Loucy (cell line): ENCODE data around the gene ANP32E.

ENCODE experiments used
- H2AFZ ChIP-seq: fragments of 200-600 bp; sonication (generic); 2 replicates; pipeline ENCODE4 v1.6.0; 2016; ENCODE audit warnings: antibody characterized with exemption, mild to moderate bottlenecking, low read length, moderate library complexity
- H3F3A ChIP-seq: fragments of 200-600 bp; 2 replicates; pipeline ENCODE4 v1.6.0; 2016; ENCODE audit warnings: antibody characterized with exemption, low read depth, mild to moderate bottlenecking
- H3K27me3 ChIP-seq: fragments of 200-600 bp; sonication (generic); 2 replicates; pipeline ENCODE4 v1.6.1; 2014; ENCODE audit warnings: low read length, mild to moderate bottlenecking; ENCODE audit not compliant: insufficient read depth, poor library complexity, severe bottlenecking
- H3K36me3 ChIP-seq: fragments of 200-600 bp; sonication (generic); 2 replicates; pipeline ENCODE4 v1.6.1; 2016; ENCODE audit warnings: low read length; ENCODE audit not compliant: insufficient read depth
- H3K4me1 ChIP-seq: fragments of 200-600 bp; sonication (generic); 2 replicates; pipeline ENCODE4 v1.5.1; 2014; ENCODE audit warnings: low read length, mild to moderate bottlenecking; ENCODE audit not compliant: insufficient read depth, poor library complexity, severe bottlenecking
- H3K4me2 ChIP-seq: fragments of 200-600 bp; sonication (generic); 2 replicates; pipeline ENCODE4 v1.6.0; 2014; ENCODE audit warnings: antibody characterized with exemption, low read length, low read depth, mild to moderate bottlenecking; ENCODE audit not compliant: poor library complexity, severe bottlenecking
- H3K4me3 ChIP-seq: fragments of 200-600 bp; sonication (generic); 2 replicates; pipeline ENCODE4 v1.5.1; 2014; ENCODE audit warnings: low read length, mild to moderate bottlenecking, mixed read lengths; ENCODE audit not compliant: poor library complexity, severe bottlenecking
- H3K79me2 ChIP-seq: fragments of 200-600 bp; sonication (generic); 2 replicates; pipeline ENCODE4 v1.6.1; 2014; ENCODE audit warnings: low read length; ENCODE audit not compliant: insufficient read depth
- H3K9ac ChIP-seq: fragments of 200-600 bp; sonication (generic); 2 replicates; pipeline ENCODE4 v1.6.0; 2014; ENCODE audit warnings: mild to moderate bottlenecking, low read depth, low read length, moderate library complexity; ENCODE audit not compliant: poor library complexity, severe bottlenecking
- H3K9me2 ChIP-seq: fragments of 200-600 bp; sonication (generic); replicated peaks from 2 replicates; pipeline ENCODE4 v1.6.1; 2016; ENCODE audit warnings: low read depth, low read length, mixed read lengths
- H3K9me3 ChIP-seq: fragments of 200-600 bp; sonication (generic); 2 replicates; pipeline ENCODE4 v1.6.1; 2014; ENCODE audit warnings: mild to moderate bottlenecking, antibody characterized with exemption, low read length, low read depth; ENCODE audit not compliant: insufficient read depth
- H4K20me1 ChIP-seq: fragments of 200-600 bp; sonication (generic); 2 replicates; pipeline ENCODE4 v1.6.0; 2014; ENCODE audit warnings: antibody characterized with exemption, low read length, mild to moderate bottlenecking; ENCODE audit not compliant: insufficient read depth, poor library complexity, severe bottlenecking
- CTCF ChIP-seq: fragments of 200-600 bp; sonication (generic); conservative IDR thresholded peaks from 2 replicates; pipeline ENCODE4 v1.5.1; 2014; ENCODE audit warnings: mild to moderate bottlenecking, antibody characterized with exemption, low read length
- EZH2phosphoT487 ChIP-seq: fragments of 200-600 bp; IDR thresholded peaks from 2 replicates; pipeline ENCODE4 v1.6.1; 2018; ENCODE audit warnings: antibody characterized with exemption, mild to moderate bottlenecking, moderate library complexity, borderline replicate concordance

The ANP32E gene

DNA sequence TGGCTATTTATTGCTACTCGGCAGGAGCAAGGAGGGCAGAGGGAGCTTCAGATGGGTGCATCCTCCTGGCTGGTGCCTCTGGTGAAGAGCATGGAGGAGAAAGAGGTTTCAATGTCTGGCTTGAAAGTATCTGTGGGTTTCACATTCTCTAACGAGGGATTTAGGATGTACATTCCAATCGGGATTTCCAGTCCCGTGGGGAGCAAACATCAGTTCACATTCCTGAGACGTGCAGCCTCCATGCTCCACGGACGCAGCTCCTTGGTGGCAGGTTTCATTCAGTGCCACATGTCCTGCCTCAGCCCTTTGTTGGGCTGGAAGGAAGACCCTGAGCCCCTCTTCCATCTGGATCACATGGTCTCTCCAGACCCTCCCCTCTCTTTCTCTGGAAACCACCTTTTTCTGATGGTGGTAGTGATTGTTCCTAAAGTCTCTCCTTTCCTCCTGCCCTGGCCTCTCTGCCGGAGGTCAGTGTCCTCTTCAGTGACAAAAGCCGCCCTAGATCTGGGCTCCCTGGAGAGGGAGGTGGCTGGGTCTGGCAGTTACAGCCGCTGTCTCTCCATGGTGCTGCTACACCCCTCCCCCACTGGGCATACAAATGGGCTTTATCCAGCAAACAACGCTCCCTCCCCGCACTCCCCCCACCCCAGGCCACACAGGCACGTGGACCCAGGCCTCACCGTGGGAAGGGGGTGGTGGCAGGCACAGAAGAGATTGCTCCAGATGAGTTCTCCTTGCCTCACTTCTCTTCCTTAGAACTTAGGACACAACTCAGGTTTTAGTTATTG, 20.8 kb upstream of the ANP32E start:
- Histone ChIP-seq H3K27me3 (no peaks in the 10 kb centered on the region), H3F3A (no peaks in the 10 kb centered on the region), H3K9me2 (no peaks in the 10 kb centered on the region), H3K36me3 (no peaks in the 10 kb centered on the region), H3K9me3 (no peaks in the 10 kb centered on the region), H3K79me2 (no peaks in the 10 kb centered on the region), H2AFZ (peak overlapping the region; percentile 98; the same call in 1 of the 2 replicates), H4K20me1 (no peaks in the 10 kb centered on the region), H3K4me3 (no peak overlapping the region), H3K4me1 (peaks cover 4% of the 10 kb centered on the region), H3K4me2 (peak overlapping the region; percentile 87), H3K9ac (no peak overlapping the region)
- TF ChIP-seq EZH2phosphoT487 (no peak), CTCF (no peak)

DNA sequence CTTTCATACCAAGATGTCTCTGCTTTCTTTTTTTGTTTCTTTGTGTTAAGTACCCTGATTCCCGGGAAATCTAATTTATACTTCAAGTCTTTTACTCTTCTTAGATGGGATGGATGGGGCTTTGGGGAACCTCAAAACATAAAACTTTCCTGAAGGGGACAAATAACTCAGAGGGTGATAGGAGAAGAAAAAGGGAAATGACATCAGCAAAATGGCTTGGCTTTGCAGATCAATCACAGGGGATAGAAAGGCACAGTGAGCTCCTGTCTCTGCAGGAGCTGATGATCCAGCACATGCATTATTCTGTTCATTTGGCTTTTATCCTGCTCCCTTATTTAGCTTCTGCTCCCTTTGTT, 20.3 kb upstream of the ANP32E start:
- no peaks in the 10 kb centered on the region for H4K20me1 ChIP-seq
- no peaks in the 10 kb centered on the region for H3K9me2 ChIP-seq
- H3K79me2 ChIP-seq: no peaks in the 10 kb centered on the region
- H3F3A ChIP-seq: no peaks in the 10 kb centered on the region
- peak overlapping the region; percentile 70 for H3K9ac ChIP-seq
- H2AFZ ChIP-seq: peak overlapping the region; percentile 98
- H3K9me3 ChIP-seq: no peaks in the 10 kb centered on the region
- H3K4me1 ChIP-seq: peaks cover 4% of the 10 kb centered on the region
- H3K4me3 ChIP-seq: peak overlapping the region; percentile 70
- TF ChIP-seq EZH2phosphoT487 (no peak), CTCF (no peak)
- peak overlapping the region; percentile 87 for H3K4me2 ChIP-seq
- H3K27me3 ChIP-seq: no peaks in the 10 kb centered on the region
- no peaks in the 10 kb centered on the region for H3K36me3 ChIP-seq

- H3F3A ChIP-seq: no peaks in the 10 kb centered on the region
- H2AFZ ChIP-seq: peak overlapping the region; percentile 27
- no peaks in the 10 kb centered on the region for H3K36me3 ChIP-seq
- H3K4me3 ChIP-seq: no peak overlapping the region
- H3K4me1 ChIP-seq: no peaks in the 10 kb centered on the region
- no peaks in the 10 kb centered on the region for H4K20me1 ChIP-seq
- no peaks in the 10 kb centered on the region for H3K9me2 ChIP-seq
- no peaks in the 10 kb centered on the region for H3K79me2 ChIP-seq
- no peak overlapping the region for H3K9ac ChIP-seq
- no peaks in the 10 kb centered on the region for H3K9me3 ChIP-seq
- H3K27me3 ChIP-seq: no peaks in the 10 kb centered on the region
- no peak for TF ChIP-seq CTCF
- TF ChIP-seq EZH2phosphoT487: no peak
- H3K4me2 ChIP-seq: no peak overlapping the region
These were observed 14.0 kb upstream of the ANP32E start for GRCh38 chr1:150249936-150250335.
